Measurements from ENCODE around the gene LTBP1.

LTBP1 gene

DNA sequence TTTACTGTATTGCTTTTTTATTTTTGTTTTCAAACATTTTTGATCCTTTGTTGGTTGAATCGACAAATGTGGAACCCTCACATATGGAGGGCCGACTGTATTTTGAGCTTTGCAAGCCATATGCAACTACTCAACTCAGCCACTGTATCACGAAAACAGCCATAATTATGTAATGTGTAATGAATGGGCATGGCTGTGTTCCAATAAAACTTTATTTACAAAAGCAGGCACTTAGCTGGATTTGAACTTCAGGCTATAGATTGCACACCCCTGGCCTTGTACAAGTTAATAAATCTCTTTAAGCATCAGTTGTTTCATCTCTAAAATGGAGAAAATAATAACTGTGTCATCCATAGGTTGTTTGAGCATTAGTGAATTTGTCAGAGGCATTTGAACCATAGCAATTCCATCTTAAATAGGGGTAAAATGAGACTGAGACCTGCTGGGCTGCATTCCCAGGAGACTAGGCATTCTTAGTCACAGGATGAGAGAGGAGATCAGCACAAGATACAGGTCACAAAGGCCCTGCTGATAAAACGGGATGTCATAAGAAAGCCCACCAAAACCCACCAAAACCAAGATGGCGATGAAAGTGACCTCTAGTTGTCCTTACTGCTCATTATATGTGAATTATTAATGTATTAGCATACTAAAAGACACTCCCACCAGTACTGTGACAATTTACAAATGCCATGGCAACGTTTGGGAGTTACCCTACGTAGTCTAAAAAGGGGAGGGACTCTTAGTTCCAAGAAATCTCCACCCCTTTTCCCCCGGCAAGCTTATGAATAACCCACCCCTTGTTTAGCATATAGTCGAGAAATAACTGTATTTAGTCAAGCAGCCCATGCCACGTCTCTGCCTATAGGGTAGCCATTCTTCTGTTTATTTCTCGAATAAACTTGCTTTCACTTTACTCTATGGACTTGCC is 13.7 kb upstream of the LTBP1 start:
- DNase-seq (ENCODE audit: low spot score) = no peak

DNA sequence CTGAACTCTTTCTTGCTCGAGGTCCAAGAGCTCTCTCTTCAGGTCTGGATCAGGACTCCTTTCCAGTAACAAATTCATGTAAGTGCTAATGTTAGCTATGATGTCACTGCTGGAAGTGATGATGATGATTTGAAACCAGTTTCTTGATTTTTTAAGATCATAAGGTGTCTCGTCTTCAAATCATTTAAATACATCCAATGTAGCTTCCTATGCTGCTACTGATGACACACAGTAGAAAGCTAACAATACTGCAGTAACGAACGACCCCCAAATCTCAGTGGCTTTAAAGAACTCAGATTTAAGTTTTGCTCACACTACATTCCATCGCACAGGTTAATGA is 13.0 kb upstream of the LTBP1 start:
- no peak for DNase-seq (ENCODE audit: low spot score)

DNA sequence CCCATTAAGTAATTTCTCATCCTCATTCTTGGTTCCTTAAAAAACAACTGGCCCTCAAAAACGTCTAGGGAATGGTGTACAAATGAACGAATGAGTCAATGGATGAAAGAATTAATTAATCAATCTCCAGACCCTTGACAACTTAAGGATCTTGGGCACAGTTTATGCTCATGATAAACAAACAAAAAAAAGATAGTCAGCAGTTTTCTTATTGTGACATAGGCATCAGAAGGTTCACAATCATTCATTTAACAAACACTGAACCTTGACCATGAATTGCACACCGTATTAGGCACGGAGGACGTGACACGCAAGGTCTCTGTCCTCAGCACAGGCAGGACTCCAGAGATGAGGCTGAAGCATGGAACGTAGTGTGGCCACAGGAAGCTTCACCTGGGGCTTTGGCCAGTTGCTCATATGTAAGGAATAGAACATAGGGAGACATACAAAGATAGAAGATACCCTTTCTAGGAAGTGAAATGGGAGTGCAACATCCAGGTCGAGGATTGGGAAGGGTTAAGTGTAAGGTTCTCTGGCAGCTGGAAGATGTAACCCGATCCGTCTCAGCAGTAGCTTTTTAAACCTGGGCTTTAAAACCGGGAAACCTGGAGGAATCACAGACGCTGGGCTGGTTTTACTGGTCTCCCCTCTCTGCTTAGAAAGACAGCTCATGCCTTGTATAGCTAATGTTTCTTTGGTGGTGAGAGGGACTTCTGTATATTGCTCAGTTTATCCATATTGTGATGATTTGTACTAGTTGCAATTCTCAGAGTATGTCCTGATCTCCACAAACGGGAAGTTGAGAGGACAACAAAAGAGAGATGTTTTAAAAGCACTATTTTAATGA is 8.9 kb upstream of the LTBP1 start:
- peak; percentile 11 for DNase-seq (ENCODE audit: low spot score)

DNA sequence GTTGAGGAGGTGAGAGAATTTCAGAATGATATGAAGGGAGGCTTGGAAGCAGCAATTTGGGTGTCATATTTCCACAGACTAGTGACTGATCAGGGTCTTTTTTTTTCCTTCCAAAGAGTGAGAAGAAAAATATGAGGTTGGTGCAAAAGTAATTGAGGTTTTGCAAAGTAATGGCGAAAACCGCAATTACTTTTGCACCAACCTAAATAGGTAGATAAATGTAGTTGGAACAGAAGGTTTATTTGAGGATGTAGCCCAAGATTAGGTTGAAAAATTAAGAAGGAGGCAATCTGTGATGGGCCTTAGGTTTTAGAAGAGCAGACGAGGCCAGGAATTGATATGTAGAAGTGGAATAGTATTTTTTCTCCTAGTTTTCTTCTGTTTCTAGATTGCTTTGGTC is 7.8 kb upstream of the LTBP1 start:
- DNase-seq (ENCODE audit: low spot score) = no peak

DNA sequence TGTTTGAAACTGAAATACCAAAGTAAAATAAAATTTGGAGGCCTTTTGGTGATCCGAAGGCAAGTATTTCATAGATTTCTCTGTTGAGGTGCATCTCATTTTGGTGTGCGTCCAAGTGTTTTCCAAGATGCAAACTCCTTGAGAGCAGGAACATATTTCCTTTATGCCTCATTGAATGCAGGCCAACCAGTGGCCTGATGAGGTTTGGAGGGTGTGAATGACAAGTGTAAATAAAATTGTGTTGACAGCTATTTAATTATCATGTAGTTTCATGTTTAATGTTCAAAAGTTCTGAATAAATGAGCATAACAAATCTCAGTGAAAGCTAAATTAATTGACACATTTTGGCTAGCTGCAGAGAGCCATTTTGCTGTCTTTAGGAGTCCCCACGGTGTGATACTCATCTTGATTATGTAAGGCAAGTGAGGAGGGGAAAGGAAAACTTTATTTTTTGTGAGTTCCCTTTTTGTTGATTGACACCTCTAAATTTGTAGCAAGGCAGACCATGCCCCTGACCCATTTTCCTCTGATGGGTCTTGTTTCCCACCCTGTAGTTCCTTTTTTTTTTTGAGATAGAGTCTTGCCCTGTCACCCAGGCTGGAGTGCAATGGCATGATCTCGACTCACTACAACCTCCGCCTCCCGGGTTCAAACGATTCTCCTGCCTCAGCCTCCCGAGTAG is 6.3 kb upstream of the LTBP1 start:
- no peak for DNase-seq (ENCODE audit: low spot score)

DNA sequence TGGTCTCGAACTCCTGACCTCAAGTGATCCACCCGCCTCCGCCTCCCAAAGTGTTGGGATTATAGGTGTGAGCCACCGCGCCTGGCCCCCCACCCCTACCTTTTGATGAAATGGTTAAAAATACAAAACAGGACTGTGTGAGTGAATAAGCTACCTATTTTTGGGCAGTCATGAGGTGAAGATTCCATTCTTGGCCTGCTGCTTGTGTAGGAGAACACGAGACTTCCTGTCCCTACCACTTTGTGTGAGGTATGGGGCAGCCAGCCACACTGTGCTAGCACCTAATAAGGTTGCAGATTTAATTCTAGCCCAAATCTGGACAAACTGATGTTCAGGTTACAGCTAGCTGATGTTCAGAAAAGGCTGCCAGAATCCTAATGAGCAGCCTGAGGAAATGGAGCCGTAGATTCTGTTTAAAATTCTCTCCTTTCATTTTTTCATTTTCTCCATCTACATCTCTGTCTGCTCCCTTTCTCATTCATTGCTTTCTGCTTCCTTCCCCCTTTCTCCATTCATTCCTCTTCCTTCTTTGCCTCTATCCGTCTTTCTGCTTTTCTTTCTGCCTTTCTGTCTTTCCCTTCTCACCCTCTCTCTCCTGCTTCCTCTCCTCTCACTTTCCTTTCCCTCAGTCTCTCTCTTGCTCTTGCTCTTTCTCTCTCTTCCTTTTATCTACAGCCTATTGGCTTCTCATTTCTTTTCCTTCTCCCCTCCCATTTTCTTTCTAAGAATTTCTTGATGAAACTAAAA is 4.6 kb upstream of the LTBP1 start:
- DNase-seq (ENCODE audit: low spot score) = no peak

DNA sequence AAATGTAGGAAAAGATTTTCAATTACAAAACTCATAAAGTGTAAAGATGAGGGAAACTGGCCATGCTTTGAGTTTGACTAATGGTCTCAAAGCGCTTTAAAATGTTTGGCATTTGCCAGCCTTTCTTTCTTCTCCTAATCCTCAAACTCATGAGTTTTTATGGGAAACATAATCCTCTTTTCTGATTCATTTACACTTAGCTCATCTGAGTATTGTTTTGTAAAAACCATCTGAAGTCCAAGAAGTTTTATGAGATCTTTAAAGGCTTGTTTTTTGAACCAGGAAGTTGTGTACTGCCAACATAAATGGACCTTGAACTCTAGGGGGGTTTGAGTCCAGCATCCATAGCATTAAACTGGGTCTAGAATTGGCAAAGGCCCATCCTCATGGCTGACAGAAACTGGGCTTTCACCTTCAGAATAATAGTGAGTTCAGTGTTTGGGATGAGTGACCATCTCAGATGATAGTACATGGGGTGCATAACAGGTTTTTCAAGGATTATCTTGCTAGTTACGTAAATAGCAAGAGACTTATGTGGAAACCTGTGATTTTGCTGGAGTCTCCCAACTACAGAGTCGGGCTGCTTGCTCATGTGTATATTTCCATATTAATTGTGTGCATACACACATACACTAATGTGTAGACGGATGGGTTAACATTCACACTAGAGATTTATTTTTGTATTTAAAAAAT is 3.8 kb upstream of the LTBP1 start:
- no peak for DNase-seq (ENCODE audit: low spot score)

DNA sequence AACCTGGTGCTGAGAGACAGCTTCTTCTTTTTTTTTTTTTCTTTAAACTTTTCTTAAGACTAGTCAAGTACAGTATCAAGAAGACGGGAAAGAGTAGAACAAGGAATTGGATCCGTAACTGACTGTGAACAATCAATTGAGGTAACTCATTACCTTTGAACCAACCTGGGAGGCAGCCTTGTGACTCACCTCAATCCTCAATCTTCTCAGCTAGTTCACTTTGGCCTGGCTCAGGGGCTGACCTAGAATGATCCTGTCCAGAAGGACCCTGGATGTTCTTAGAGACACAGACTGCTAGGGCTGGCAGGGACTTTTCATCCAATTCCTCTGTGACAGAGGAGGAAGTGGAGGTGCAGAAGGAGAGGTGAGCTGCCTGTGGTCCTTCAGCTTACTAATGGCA is 1.5 kb upstream of the LTBP1 start:
- no peak for DNase-seq (ENCODE audit: low spot score)

DNA sequence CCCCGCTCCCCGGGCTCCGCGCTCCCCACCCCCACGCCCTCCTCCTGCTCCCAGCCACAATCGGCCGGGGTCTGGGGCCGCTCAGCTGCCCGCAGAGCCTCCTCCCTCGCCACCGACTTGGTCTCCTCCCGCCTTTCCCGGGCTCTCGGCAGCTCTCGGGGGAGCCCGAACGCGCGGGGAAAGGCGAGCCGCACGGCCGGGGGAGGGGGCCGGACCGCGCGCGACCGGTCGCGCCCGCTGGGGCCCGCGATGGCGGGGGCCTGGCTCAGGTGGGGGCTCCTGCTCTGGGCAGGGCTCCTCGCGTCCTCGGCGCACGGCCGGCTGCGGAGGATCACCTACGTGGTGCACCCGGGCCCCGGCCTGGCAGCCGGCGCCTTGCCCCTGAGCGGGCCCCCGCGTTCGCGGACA is 327 bp downstream of the LTBP1 start:
- no peak for DNase-seq (ENCODE audit: low spot score)

DNA sequence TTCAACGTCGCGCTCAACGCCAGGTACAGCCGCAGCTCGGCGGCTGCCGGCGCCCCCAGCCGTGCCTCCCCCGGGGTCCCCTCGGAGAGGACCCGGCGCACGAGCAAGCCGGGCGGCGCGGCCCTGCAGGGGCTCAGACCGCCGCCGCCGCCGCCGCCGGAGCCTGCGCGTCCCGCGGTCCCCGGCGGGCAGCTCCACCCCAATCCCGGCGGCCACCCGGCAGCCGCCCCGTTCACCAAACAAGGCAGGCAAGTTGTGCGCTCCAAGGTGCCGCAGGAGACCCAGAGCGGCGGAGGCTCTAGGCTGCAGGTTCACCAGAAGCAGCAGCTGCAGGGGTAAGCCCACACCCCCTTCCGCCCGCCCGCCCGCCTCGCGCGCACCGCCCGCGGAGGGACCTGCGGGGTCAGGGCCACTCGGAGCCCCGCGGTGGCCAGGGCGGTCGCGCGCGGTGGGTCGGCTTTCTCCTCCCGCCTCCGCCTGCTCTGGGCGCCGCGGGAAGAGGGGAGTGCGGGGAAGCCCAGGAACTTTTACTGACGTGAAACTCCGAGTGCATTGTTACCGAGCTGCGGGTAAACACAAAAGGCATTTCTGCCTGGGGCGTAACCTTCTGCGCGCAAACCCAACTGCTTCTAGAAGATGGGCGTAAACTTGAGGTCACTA is 861 bp downstream of the LTBP1 start:
- no peak for DNase-seq (ENCODE audit: low spot score)

DNA sequence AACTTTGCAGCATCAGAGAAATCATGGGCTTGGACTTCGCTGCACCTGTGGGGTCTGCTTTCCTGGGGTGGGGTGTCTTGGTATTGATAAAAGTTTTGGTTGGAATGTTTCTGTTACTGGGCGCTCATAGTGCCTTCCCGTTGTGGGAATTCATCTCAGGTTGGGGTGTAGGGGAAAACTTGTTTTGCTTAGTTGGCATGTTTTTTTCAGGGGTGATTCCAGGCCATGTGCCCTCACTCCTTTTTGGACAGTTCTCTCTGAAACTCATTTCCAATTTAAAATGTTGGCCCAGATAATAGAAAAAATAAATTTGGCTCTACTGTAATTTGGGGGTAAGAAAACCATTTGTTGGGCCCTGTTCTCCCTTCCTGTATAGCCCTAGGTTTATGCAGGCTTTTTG is 1.5 kb downstream of the LTBP1 start:
- DNase-seq (ENCODE audit: low spot score) = no peak

DNA sequence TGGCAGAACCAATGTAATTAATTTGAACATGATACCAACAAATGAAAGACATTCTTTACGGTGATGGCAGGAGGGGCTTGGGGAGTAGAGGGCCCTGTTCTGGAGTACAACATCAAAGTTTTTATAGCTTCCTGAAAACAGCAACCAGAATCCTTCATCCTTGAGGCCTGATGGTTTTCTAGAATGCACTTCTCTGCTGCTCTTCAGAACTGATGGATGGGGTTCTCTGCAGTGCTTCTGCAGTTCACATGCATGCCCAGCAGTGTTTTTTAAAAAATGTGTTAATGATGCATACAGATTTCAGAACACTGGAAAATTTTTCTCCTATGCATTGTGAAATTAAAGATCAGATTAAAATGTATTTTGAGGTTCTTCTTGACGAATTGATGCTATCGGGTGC is 2.5 kb downstream of the LTBP1 start:
- no peak for DNase-seq (ENCODE audit: low spot score)

DNA sequence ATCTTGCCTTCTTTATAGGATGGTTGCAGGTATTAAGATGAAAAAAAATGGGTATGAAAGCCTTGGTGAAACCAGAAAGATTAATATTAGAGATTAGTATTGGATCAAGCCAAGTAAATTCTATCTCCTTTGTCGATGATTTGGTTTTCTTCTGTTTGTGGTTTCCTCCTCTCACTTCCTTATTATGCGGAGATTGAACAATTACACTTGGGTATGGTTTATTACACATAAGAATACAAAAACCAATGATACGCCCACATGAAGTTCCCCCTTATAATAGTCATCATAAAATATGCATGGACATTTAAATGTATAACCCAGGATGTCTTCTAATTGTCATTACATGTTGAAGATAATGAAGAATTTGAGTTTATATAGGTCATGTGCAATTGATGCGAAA is 4.9 kb downstream of the LTBP1 start:
- DNase-seq (ENCODE audit: low spot score) = no peak

DNA sequence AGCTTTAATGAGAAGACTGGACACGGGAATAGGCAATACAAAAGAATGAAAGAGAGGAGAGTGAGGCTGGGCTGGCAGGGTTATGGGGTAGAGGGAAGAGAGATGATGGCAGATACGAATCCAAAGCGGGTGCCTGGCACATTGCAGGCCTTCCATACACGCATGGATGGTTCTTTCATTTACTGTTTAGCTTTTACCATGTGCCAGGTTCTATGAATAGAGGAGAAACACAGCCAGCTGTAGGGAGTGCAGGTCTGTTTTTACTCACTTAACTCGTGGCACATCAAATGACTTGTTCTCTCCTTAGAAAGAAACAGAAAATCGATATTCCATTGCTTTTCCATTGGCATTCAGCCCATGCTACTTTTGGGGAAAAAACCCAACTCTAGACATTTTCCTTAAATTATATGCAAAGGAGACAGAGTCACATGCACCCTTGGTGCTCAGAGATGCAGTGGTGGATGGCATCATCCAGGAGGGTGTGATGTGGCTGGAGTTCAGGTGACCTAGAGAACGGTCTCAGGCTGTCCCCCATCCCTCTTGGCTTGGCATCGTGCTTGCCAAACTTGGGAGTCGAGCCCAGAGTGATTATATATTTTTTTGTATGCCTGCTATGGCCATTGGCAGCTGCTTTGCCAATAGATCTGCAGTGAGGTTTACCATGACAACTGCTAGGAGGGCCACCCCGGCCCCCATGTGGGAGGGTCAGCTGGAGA is 6.2 kb downstream of the LTBP1 start:
- no peak for DNase-seq (ENCODE audit: low spot score)

DNA sequence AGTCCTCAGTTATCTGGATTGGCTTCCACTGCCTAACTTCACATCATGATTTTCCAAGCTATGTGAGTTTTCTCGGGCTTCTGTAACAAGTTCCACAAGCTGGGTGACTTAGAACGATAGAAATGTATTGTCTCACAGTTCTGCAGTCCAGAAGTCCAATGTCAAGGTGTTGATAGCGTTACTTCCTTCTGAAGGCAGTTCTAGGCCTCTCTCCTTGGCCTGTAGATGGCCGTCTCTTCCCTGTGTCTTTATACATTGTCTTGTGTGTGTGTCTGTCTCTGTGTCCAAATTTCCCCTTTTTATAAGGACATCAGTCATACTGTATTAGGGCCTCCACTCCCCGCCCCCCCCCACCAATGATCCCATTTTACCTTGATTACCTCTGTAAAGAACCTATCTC is 7.5 kb downstream of the LTBP1 start:
- DNase-seq (ENCODE audit: low spot score) = no peak

DNA sequence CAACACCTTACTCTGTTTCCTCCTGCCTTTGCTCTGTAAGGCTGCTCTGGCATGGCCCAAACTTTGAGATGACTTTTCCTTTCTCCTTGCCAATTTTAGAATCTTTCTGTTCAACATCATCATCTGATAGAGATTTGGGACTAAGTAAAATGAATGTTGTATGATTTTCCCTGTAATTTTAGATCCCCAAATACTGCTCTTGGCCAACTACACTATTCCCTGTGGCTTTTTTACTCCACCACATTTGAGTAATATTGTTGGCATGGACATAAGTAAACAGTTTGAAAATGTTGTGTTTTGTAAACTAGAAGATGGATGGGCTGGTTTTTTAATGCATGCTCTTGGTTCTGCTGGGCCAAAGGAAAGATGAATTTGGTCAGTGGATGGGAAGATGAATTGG is 12.1 kb downstream of the LTBP1 start:
- DNase-seq (ENCODE audit: low spot score) = no peak

DNA sequence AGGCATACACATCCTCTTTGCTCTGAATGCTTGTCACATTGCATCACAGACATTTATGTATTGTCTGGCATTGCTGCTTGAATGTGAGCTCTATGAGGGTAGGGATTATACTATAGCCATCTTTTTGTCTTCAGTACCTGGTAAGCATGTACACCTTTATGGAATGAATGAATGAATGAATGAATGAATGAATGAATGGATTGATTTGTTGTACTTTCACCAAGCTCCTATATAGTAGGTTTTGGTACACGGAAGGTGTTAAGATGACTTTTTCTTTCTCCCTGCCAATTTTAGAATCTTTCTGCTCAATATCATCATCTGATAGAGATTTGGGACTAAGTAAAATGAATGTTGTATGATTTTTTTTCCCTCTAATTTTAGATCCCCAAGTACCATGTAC is 13.5 kb downstream of the LTBP1 start:
- DNase-seq (ENCODE audit: low spot score) = no peak

DNA sequence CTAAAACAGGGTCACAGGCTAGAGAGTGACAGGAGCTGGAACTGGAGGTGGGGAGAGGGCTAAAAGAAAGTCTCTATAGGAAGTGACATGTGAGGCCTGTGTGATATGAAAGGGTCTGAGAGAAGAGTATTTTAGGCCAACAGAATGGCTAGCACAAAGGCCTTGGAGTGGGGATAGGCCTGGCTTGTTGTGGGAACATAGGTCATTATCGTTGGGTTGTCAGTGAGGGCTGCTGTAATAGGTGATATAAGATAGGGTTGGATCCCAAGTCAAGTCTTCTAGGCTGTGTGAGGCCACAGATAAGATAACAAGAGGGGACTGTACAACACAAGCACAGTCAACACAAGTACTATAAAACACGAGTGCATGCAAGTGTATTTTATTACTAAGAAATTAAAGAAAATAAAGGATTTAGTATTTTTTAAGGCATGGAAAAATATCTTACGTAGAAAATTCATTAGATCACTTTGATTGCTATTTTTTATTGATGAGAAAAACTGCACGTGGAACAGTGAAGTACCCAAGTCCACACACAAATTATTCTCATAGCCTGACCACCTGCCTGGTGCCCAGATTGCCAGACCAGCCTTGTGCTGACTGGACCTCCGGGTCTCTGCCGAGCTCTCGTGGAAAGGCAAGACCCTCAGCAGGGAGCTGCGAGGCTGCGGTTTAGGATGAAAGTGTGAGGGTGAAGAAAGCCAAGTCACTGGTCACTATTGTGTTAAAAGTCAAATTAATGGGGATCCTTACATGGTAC is 14.1 kb downstream of the LTBP1 start:
- DNase-seq (ENCODE audit: low spot score) = no peak

DNA sequence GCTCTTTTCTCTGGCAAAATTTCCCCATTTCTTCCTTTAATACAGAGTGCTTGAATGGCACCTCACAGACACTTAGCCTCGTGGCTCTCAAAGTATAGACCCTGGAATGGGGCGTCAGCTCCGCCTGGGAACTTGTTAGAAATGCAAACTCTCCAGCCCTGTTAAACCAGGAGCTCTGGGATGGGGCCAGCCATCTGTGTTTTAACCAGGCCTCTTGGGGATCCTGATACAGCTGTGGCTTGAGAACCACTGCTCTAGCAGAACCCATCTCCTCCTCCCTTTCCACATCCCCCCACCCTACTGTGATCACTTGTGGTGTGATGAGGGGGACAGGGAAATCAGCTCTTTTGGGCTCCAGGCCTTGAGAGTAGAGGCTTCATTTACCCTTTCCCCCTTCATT is 15.9 kb downstream of the LTBP1 start:
- DNase-seq (ENCODE audit: low spot score) = no peak

DNA sequence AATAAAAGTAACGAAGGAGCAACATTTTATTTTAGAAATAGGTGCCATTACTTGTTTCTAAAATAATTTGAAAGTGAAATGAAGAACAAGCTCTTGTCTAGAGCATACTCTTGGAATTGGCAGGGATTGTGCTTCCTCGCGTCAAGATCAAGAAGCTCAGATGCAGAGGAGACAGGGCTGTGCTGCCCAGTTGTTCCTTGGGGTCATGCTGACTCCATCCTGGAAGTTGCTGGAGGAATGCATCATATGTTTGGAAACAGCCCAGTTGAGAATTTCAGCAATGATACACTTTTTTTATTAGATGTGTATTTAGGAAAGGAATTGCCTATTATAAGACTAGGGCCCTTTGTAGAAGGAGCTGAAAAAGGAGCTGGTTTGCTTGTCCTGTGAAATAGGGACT is 17.2 kb downstream of the LTBP1 start:
- DNase-seq (ENCODE audit: low spot score) = no peak
